Liver (tissue), 9 donors: ENCODE results near the gene C19orf53. TPM values are rescaled to one million over a fixed set of nuclear protein-coding genes. Genes with fewer than 3 reads are reported as not detected.

ENCODE experiments used
- DNase-seq: peaks from one replicate; pipeline ENCODE4 v3.0.0-alpha.2; 2017; ENCODE audit warnings: low spot score
- H3K27ac ChIP-seq, 2 donors: one replicate each; pipeline ENCODE4 v1.7.0; 2013; ENCODE audit warnings: inconsistent platforms in 2 of 2, low read length in 2 of 2, control low read depth in 1 of 2, low read depth in 1 of 2, mild to moderate bottlenecking in 1 of 2
- H3K27me3 ChIP-seq, 4 donors: one replicate each; pipeline versions ENCODE4 v1.6.1 to v1.7.0; 2013; ENCODE audit warnings: low read length in 3 of 4, inconsistent platforms in 1 of 4, mild to moderate bottlenecking in 1 of 4, moderate library complexity in 1 of 4; ENCODE audit not compliant: control insufficient read depth in 4 of 4, insufficient read depth in 4 of 4
- H3K36me3 ChIP-seq, 4 donors: one replicate each; pipeline versions ENCODE4 v1.6.1 to v1.7.0; 2013; ENCODE audit warnings: low read length in 3 of 4, mild to moderate bottlenecking in 3 of 4, low read depth in 1 of 4, moderate library complexity in 1 of 4; ENCODE audit not compliant: control insufficient read depth in 4 of 4, insufficient read depth in 3 of 4
- H3K4me1 ChIP-seq, 4 donors: one replicate each; pipeline versions ENCODE4 v1.6.1 to v1.7.0; 2013; ENCODE audit warnings: low read length in 3 of 4, mild to moderate bottlenecking in 3 of 4, moderate library complexity in 1 of 4; ENCODE audit not compliant: control insufficient read depth in 4 of 4, insufficient read depth in 4 of 4
- H3K4me3 ChIP-seq, 3 donors: one replicate each; pipeline versions ENCODE4 v1.6.1 to v1.7.0; 2013; ENCODE audit warnings: low read length in 3 of 3, control low read depth in 1 of 3, low read depth in 1 of 3, mild to moderate bottlenecking in 1 of 3
- H3K9ac ChIP-seq, 2 donors: one replicate each; pipeline ENCODE4 v1.7.0; 2013; ENCODE audit warnings: low read length in 2 of 2, mild to moderate bottlenecking in 2 of 2, moderate library complexity in 2 of 2, control low read depth in 1 of 2, low read depth in 1 of 2
- H3K9me3 ChIP-seq, 4 donors: one replicate each; pipeline versions ENCODE4 v1.6.1 to v1.7.0; 2013; ENCODE audit warnings: low read length in 3 of 4; ENCODE audit not compliant: control insufficient read depth in 4 of 4
- CTCF ChIP-seq: fragments of 150-350 bp; IDR thresholded peaks from 2 replicates; pipeline ENCODE4 v1.5.1; 2017; ENCODE audit warnings: improper control_type of control experiment, low read depth, low read length; ENCODE audit not compliant: missing input control
- FOXA1 ChIP-seq: IDR thresholded peaks from 2 replicates; pipeline ENCODE4 v1.6.1; 2016; ENCODE audit warnings: antibody characterized with exemption
- GABPA ChIP-seq, 2 donors: IDR thresholded peaks in 1 of 2; conservative IDR thresholded peaks in 1 of 2; 2 replicates each; pipeline ENCODE4 v1.6.1; 2016; ENCODE audit warnings: antibody characterized with exemption in 2 of 2, mild to moderate bottlenecking in 1 of 2, moderate library complexity in 1 of 2
- HNF4A ChIP-seq, 2 donors: conservative IDR thresholded peaks; 2 replicates each; pipeline ENCODE4 v1.6.1; 2016; ENCODE audit warnings: antibody characterized with exemption in 2 of 2, mild to moderate bottlenecking in 2 of 2
- HNF4G ChIP-seq: IDR thresholded peaks from 2 replicates; pipeline ENCODE4 v1.6.1; 2016; ENCODE audit warnings: antibody characterized with exemption
- JUND ChIP-seq, 2 donors: IDR thresholded peaks; 2 replicates each; pipeline ENCODE4 v1.6.1; 2016; ENCODE audit warnings: antibody characterized with exemption in 2 of 2
- NR2F2 ChIP-seq: IDR thresholded peaks from 2 replicates; pipeline ENCODE4 v1.6.1; 2016; ENCODE audit warnings: antibody characterized with exemption
- RAD21 ChIP-seq, 2 donors: IDR thresholded peaks; 2 replicates each; pipeline ENCODE4 v1.6.1; 2016; ENCODE audit warnings: antibody characterized with exemption in 2 of 2, mild to moderate bottlenecking in 2 of 2
- REST ChIP-seq: IDR thresholded peaks from 2 replicates; pipeline ENCODE4 v1.6.1; 2016; ENCODE audit warnings: antibody characterized with exemption, mild to moderate bottlenecking
- SP1 ChIP-seq: IDR thresholded peaks from 2 replicates; pipeline ENCODE4 v1.6.1; 2018; ENCODE audit warnings: antibody characterized with exemption, mild to moderate bottlenecking
- WGBS: extraction: QIAGEN DNeasy Blood & Tissue Kit; methylation state at CpG from one replicate; pipeline ENCODE4 v1.1.7; 2013; 5-methylcytosine and 5-hydroxymethylcytosine counted together
- polyA plus RNA-seq, 2 donors: library from polyadenylated mRNA; stranded (reverse) in 1 of 2; unstranded in 1 of 2; fragments of 200-250 nt in 1 of 2; fragments of >200 nt in 1 of 2; fragmentation: Nextera tagmentation in 1 of 2; extraction: Ambion mirVana in 1 of 2; gene quantifications; one replicate each; pipeline versions ENCODE4 v1.2.1 to v1.2.3, GENCODE V29; 2013 to 2015
- total RNA-seq, 2 donors: library from RNA; depleted of rRNA; stranded (reverse); fragments of >200 nt; gene quantifications; one replicate each; pipeline ENCODE4 v1.2.3, GENCODE V29; 2014
- donor health status: healthy.
- donor health status: healthy.
- donor health status: healthy.
- donor health status: healthy.
- donor health status: healthy.

The C19orf53 gene
- total and polyA plus RNA-seq, 4 donors, result 18.5 to 88.5 (median 59.5) TPM

GRCh38 chr19:13758795-13759194 lies 15.5 kb upstream of the C19orf53 start:
- 99% methylated on average over 24 of the region's 24 CpGs for WGBS
- peaks cover 24 to 70% (median 35%) of the 10 kb centered on the region in 4 donors for H3K36me3 ChIP-seq
- H3K27me3 ChIP-seq, result no peaks in the 10 kb centered on the region
- H3K27ac ChIP-seq, result no peak overlapping the region
- DNase-seq, result no peak
- no peaks in the 10 kb centered on the region for H3K9me3 ChIP-seq
- TF ChIP-seq HNF4G (no peak), SP1 (no peak), GABPA (IDR thresholded peaks at IDR 0.05 in 1 of 2, conservative IDR thresholded peaks at IDR 0.05 in 1 of 2) (no peak), REST (no peak), HNF4A (conservative IDR thresholded peaks at IDR 0.05) (no peak), NR2F2 (no peak), FOXA1 (no peak), RAD21 (IDR thresholded peaks at IDR 0.05) (no peak), JUND (IDR thresholded peaks at IDR 0.05) (no peak), CTCF (no peak)
- H3K4me1 ChIP-seq, result peaks cover 0 to 2% (median under 1%) of the 10 kb centered on the region in 4 donors
- H3K9ac ChIP-seq, result no peak overlapping the region
- no peak overlapping the region for H3K4me3 ChIP-seq

- Histone ChIP-seq H3K27me3 (no peaks in the 10 kb centered on the region), H3K36me3 (peaks cover 15 to 51% (median 21%) of the 10 kb centered on the region in 4 donors), H3K9me3 (no peaks in the 10 kb centered on the region), H3K9ac (no peak overlapping the region), H3K4me1 (peaks cover 0 to 15% (median 8%) of the 10 kb centered on the region in 4 donors), H3K27ac (no peak overlapping the region), H3K4me3 (no peak overlapping the region)
- DNase-seq, result no peak
- 90% methylated on average over 8 of the region's 8 CpGs for WGBS
- no peak for TF ChIP-seq REST
- TF ChIP-seq NR2F2, result no peak
These were observed 12.8 kb upstream of the C19orf53 start for GRCh38 chr19:13761423-13761822.
